Tibial nerve (tissue), 4 donors: Measurements from ENCODE around the gene MTHFR. TPM values are rescaled to one million over a fixed set of nuclear protein-coding genes. Genes with fewer than 3 reads are reported as not detected.

Experiments used
- DNase-seq, 2 donors: peaks; one replicate each; pipeline ENCODE4 v3.0.0-alpha.2; 2019; ENCODE audit warnings: low spot score in 2 of 2
- H3K27ac ChIP-seq, 4 donors: fragments of 200-600 bp; sonication (generic) in 3 of 4; one replicate each; pipeline ENCODE4 v1.5.1; 2017 to 2019; ENCODE audit warnings: mild to moderate bottlenecking in 1 of 4
- H3K27me3 ChIP-seq, 2 donors: fragments of 200-600 bp; sonication (generic) in 1 of 2; one replicate each; pipeline versions ENCODE4 v1.5.1 to v1.6.0; 2017 to 2019
- H3K36me3 ChIP-seq, 3 donors: fragments of 200-600 bp; sonication (generic); one replicate each; pipeline ENCODE4 v1.5.1; 2018 to 2019
- H3K4me1 ChIP-seq, 4 donors: fragments of 200-600 bp; sonication (generic) in 3 of 4; one replicate each; pipeline ENCODE4 v1.5.1; 2017 to 2019
- H3K4me3 ChIP-seq, 4 donors: fragments of 200-600 bp; sonication (generic) in 3 of 4; one replicate each; pipeline ENCODE4 v1.5.1; 2017 to 2019; ENCODE audit warnings: mild to moderate bottlenecking in 1 of 4, moderate library complexity in 1 of 4
- H3K9me3 ChIP-seq, 4 donors: fragments of 200-600 bp; sonication (generic) in 3 of 4; one replicate each; pipeline ENCODE4 v1.5.1; 2017 to 2019
- EP300 ChIP-seq, 2 donors: sonication (generic); formaldehyde crosslinking; IDR thresholded peaks; one replicate each; pipeline ENCODE4 v1.6.1; 2017; ENCODE audit warnings: antibody characterized with exemption in 2 of 2, mild to moderate bottlenecking in 1 of 2
- POLR2A ChIP-seq, 2 donors: fragments of 450-650 bp; IDR thresholded peaks; one replicate each; pipeline ENCODE4 v1.6.1; 2017; ENCODE audit warnings: antibody characterized with exemption in 2 of 2, mild to moderate bottlenecking in 2 of 2, moderate library complexity in 2 of 2
- WGBS, 2 donors: methylation state at CpG; one replicate each; pipeline ENCODE4 v1.1.5; 2018; 5-methylcytosine and 5-hydroxymethylcytosine counted together
- total RNA-seq, 4 donors: library from RNA; depleted of rRNA; stranded (reverse); fragments of >200 nt; gene quantifications; one replicate each; pipeline ENCODE4 v1.1.0, GENCODE V29; 2016
- TF ChIP-seq, protein P1 (sequence below), 5 experiments: fragments of 200-600 bp in 3 of 5; fragments of 450-650 bp in 2 of 5; sonication (generic) in 3 of 5; IDR thresholded peaks; one replicate each; pipeline ENCODE4 v1.5.1; 2016 to 2019; ENCODE audit warnings: antibody characterized with exemption in 5 of 5, mild to moderate bottlenecking in 3 of 5, moderate library complexity in 2 of 5

The MTHFR gene
- total RNA-seq: 10 to 100 TPM; 61.2 to 93.9 (median 69.9) TPM

DNA sequence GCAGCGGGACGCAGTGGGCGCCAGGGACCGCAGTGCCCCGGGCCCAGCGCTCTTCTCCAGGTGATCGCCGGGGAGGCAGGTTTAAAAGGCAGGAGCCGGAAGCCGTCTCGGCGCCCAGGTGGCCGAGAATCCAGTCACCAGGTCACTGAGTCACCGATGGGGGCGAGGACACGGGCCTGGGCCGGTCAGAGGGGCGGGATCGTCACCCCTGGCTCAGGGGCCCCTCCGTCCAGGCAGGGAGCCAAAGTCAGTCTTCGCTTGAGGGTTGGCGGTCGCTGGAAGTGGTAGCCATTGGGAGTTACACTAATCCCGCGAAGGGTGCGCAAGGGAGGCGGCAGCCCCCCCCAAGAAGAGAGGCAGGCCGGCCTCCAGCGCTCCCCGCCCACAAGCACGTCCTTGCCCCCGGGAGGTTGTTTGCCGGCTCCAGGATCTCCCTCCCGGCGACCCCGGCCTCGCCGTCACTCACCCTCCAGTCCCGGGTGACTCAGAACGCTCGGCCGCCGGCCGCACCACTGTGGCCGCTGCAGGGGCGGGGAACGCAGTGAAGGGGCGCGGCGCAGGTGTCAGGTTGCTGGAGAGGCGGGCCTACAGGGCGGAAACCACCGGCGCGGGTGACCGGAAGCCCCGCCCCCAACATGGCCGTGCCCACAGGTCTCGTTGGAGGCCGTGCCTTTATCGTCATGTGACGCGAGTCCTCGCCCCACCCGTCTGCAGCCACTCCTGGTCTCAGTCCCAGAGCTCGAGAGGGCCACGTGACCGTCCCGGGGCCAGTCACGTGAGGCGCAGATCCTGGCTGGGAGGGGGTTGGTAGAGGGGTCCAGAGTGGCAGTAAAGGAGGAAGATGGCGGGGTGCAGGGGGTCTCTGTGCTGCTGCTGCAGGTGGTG, at the start of gene MTHFR, which contains the start of gene CLCN6:
MTHFR (minus strand) TSS at position 543 of the 885 bp plus-strand sequence. CDS start 2,848 bp downstream, outside the sequence.
CLCN6 (plus strand) TSS at position 770 of the 885 bp plus-strand sequence; CDS start at position 842, 72 bp downstream.
- Histone ChIP-seq H3K4me3 (peak within 1 kb of the TSS; percentile 62 to 89 (median 78)), H3K36me3 (peaks cover 0 to 28% (median 5%) of the 10 kb centered on the region in 3 donors), H3K27me3 (no peaks in the 10 kb centered on the region), H3K4me1 (peaks cover 0 to 74% (median 33%) of the 10 kb centered on the region in 4 donors), H3K9me3 (no peaks in the 10 kb centered on the region), H3K27ac (peak within 1 kb of the TSS; percentile 94 to 99 (median 97))
- TF ChIP-seq, protein P1, sequence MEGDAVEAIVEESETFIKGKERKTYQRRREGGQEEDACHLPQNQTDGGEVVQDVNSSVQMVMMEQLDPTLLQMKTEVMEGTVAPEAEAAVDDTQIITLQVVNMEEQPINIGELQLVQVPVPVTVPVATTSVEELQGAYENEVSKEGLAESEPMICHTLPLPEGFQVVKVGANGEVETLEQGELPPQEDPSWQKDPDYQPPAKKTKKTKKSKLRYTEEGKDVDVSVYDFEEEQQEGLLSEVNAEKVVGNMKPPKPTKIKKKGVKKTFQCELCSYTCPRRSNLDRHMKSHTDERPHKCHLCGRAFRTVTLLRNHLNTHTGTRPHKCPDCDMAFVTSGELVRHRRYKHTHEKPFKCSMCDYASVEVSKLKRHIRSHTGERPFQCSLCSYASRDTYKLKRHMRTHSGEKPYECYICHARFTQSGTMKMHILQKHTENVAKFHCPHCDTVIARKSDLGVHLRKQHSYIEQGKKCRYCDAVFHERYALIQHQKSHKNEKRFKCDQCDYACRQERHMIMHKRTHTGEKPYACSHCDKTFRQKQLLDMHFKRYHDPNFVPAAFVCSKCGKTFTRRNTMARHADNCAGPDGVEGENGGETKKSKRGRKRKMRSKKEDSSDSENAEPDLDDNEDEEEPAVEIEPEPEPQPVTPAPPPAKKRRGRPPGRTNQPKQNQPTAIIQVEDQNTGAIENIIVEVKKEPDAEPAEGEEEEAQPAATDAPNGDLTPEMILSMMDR (IDR thresholded peaks at IDR 0.05): peak in 2 of 5 experiments; percentile 33 to 43
- TF ChIP-seq POLR2A (IDR thresholded peaks at IDR 0.05) (peak; percentile 95 to 99), EP300 (IDR thresholded peaks at IDR 0.05) (peak; percentile 99 to 100)
- 0 to 1% methylated on average over 3 to 35 of the region's 72 CpGs for WGBS, 2 donors
- DNase-seq: peak; percentile 97 to 98

DNA sequence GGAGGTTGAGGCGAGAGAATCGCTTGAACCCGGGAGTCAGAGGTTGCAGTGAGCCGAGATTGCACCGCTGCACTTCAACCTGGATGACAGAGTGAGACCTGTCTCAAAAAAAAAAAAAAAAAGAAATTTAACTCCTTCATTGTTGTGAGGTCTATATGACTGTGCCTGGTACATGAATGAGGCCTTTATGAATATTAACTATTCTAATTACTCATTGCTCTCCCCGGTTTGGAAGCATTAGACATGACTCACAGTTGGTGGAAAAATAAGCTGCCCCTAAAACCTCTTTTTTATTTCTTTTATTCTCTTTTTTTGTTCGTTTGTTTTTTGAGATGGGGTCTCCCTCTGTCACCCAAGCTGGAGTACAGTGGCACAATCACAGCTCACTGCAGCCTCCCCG, 49.7 kb upstream of the MTHFR start:
- peaks cover 0 to 8% (median 0%) of the 10 kb centered on the region in 4 donors for H3K4me1 ChIP-seq
- no peak overlapping the region for H3K27ac ChIP-seq
- no peaks in the 10 kb centered on the region for H3K9me3 ChIP-seq
- no peaks in the 10 kb centered on the region for H3K36me3 ChIP-seq
- H3K4me3 ChIP-seq: no peak overlapping the region
- peaks cover 0 to 63% of the 10 kb centered on the region in 2 donors for H3K27me3 ChIP-seq
- no peak for DNase-seq
- 68 to 73% methylated on average over 8 of the region's 8 CpGs for WGBS, 2 donors
- TF ChIP-seq, protein P1 (IDR thresholded peaks at IDR 0.05): no peak
- TF ChIP-seq EP300 (IDR thresholded peaks at IDR 0.05) (no peak), POLR2A (IDR thresholded peaks at IDR 0.05) (no peak)

- WGBS, 2 donors: 47 to 53% methylated on average over 8 of the region's 8 CpGs
- DNase-seq: no peak
- TF ChIP-seq POLR2A (IDR thresholded peaks at IDR 0.05): no peak
- TF ChIP-seq, protein P1 (IDR thresholded peaks at IDR 0.05): no peak
- no peak for TF ChIP-seq EP300 (IDR thresholded peaks at IDR 0.05)
- Histone ChIP-seq H3K27ac (no peak overlapping the region), H3K9me3 (no peaks in the 10 kb centered on the region), H3K27me3 (peaks cover 0 to 54% of the 10 kb centered on the region in 2 donors), H3K4me3 (no peak overlapping the region), H3K4me1 (peaks cover 0 to 8% (median 0%) of the 10 kb centered on the region in 4 donors), H3K36me3 (no peaks in the 10 kb centered on the region)
Measured at GRCh38 chr1:11854519-11854918, 48.8 kb upstream of the MTHFR start.

- no peak overlapping the region for H3K4me3 ChIP-seq
- H3K27ac ChIP-seq: no peak overlapping the region
- H3K9me3 ChIP-seq: no peaks in the 10 kb centered on the region
- peaks cover 0 to 22% (median 0%) of the 10 kb centered on the region in 3 donors for H3K36me3 ChIP-seq
- TF ChIP-seq POLR2A (IDR thresholded peaks at IDR 0.05): no peak
- WGBS, 2 donors: 63 to 74% methylated on average over 6 to 7 of the region's 7 CpGs
- no peak for DNase-seq
- peaks cover 0 to 22% of the 10 kb centered on the region in 2 donors for H3K27me3 ChIP-seq
- H3K4me1 ChIP-seq: no peaks in the 10 kb centered on the region
Measured at GRCh38 chr1:11851180-11851579, 45.4 kb upstream of the MTHFR start.

- Histone ChIP-seq H3K27ac (no peak overlapping the region), H3K9me3 (no peaks in the 10 kb centered on the region), H3K36me3 (peaks cover 0 to 32% (median 0%) of the 10 kb centered on the region in 3 donors), H3K27me3 (peaks cover 0 to 22% of the 10 kb centered on the region in 2 donors), H3K4me1 (no peaks in the 10 kb centered on the region), H3K4me3 (no peak overlapping the region)
- 43 to 58% methylated on average over 11 of the region's 11 CpGs for WGBS, 2 donors
- DNase-seq: no peak
- no peak for TF ChIP-seq EP300 (IDR thresholded peaks at IDR 0.05)
- no peak for TF ChIP-seq POLR2A (IDR thresholded peaks at IDR 0.05)
- TF ChIP-seq, protein P1 (IDR thresholded peaks at IDR 0.05): no peak
Measured at GRCh38 chr1:11850156-11850555, 44.4 kb upstream of the MTHFR start.
